Renal cortical epithelial cell (primary cell): ENCODE measurements around the gene NHLRC2. TPM values are rescaled to one million over a fixed set of nuclear protein-coding genes. Genes with fewer than 3 reads are reported as not detected.
A peak's percentile ranks its signal among the peaks of the same experiment; 100 is the strongest.

Experiments used
- DNase-seq: peaks from one replicate; pipeline ENCODE4 v3.0.0-alpha.2; 2011; ENCODE audit warnings: low read depth
- total RNA-seq: library from RNA; depleted of rRNA; stranded (reverse); fragments of >200 nt; gene quantifications from 2 replicates; pipeline ENCODE4 v1.2.3, GENCODE V29; 2014

Gene NHLRC2
- total RNA-seq, 1 donor from 2014 or later: 17.9 TPM

DNA sequence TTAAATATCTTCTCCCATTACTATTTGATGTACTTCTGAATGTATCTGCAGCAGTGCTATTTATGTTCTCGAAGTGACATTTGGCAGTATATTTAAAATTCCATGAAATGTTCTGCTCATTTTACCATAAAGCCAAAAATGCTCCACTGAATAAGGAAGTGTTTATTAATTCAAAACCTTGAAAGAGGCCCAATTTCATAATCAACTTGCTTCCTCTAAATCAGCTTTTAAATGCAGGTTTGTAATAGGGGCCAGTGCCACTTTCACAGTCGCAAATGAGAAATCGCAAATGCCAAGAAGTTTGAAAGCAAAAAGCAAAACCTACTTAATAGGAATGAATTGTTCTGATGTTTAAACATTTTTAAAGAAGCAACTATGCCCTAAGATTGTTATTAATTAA lies 11.4 kb downstream of the NHLRC2 start:
- DNase-seq: no peak

GRCh38 chr10:113866551-113867394 lies 12.3 kb downstream of the NHLRC2 start:
- no peak for DNase-seq

DNA sequence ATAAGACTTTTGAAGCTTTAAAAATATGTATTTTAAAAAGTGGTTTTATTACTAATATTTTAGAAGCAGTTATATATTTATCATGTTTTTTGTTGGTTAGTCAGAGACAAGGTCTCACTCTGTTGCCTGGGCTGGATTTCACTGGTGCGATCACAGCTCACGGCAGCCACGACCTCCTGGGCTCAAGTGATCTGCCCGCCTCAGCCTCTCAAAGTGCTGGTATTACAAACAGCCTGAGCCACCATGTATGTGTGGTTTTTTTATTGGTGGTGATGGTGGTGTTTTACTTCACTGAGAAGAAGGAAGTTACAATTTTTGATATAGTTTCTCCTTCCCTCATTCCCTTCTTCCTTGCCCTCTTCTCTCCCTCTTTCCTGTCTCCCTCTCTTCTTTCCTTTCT lies 13.4 kb downstream of the NHLRC2 start:
- no peak for DNase-seq

DNA sequence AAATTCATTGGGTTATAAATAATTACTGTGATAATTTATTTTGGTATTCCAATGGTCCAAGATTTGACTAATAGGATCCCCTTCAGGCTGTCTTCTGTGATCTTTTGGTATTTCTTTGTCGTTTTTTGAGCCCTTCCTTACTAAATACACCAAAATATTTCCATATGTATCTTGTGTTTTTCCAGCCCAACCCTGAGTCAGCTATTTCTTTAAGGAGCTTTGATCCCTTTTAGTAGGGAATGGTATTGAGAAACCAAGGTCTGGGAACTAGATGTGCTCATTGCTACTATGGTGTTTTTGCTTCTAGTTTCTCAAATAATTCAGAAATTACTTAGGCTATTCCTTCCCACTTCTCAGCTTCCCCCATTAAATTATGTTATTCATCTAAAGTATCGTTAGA lies 15.3 kb downstream of the NHLRC2 start:
- no peak for DNase-seq

DNA sequence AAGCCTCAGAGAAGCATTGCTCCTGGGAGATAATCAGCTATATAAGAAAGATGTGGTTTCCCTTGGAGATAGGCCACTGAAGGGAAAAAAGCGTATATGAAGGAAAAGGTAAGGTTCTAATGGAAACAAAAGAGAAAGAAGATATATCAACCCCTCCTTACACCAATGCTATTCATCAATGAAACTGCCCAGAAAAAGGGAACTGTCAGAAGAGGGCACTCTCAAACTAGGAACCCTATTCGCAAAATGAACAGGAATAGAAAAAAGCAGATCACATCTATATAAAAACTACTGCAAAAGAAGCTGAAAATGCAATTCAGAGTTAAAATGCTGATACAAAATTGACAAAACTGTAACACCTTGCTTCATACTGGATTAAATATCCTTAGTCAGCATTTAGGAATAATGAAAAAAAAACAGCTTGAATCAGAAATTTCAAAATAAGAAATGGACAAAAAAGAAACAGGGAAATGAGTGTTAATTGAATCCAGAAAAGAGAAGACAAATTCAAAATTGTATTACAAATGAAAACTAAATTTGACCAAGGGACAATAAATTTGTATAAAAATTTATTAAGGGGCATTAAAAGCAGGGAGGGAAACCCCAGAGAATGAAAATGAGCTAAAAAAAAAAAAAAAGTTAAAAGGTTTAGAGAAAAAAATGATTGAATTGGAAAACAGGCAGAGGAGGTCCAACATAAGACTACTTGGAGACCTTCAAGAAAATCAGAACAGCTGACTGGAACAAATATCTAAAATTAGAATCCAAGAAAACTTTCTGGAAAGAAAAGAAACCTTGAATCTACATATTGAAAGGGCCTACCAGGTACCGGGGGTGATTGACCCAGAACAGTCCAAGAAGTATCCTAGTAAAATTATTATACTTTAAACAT lies 17.9 kb downstream of the NHLRC2 start:
- no peak for DNase-seq

GRCh38 chr10:113875212-113875611 lies 20.8 kb downstream of the NHLRC2 start:
- no peak for DNase-seq

DNA sequence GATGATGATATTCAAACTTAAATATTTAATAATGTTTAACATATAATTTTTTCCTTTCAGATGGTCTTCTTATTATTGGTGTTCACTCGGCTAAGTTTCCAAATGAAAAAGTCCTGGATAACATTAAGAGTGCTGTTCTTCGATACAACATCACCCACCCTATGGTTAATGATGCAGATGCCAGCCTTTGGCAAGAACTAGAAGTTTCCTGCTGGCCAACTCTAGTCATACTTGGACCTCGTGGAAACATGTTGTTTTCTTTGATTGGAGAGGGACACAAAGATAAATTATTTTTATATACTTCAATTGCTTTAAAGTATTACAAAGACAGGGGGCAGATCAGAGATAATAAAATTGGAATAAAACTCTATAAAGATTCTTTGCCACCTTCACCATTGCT lies 22.0 kb downstream of the NHLRC2 start:
- DNase-seq: no peak

DNA sequence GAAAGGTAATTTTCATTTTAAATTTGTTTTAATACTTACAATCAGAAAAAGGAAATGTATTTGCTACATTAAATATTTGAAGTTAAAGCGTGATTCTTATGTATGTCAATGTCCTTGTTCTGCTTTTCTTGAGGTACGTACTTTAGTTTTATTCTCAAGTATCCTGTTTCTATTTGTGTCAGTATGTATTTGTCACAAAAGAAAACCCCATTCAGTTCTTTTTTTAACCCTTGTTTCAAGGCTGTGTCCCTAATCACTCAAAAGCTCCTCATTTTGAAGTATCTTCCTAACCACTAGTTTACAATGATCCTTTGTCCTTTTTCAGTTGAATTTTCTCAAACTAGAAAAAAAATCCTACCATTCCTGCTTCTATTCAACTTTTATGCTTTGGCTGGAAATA lies 25.2 kb downstream of the NHLRC2 start:
- no peak for DNase-seq

DNA sequence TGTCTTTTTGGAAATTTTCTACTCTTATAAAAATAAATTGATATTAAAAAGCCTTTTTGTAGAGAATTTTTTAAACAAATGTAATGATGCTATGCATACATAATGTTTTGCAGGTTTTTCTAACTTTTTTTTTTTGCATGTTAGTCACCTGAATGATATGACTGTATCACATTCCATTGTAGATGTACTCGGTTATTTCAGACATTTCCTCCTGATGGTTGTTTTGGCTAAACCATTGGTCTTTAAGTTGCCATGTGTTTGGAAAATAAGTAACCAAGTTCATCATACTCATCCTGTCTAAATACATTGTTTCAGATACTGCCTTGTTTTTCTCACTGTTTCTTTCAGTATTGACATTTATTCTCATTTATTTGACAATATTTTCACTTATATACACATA lies 25.8 kb downstream of the NHLRC2 start:
- peak; percentile 79 for DNase-seq

DNA sequence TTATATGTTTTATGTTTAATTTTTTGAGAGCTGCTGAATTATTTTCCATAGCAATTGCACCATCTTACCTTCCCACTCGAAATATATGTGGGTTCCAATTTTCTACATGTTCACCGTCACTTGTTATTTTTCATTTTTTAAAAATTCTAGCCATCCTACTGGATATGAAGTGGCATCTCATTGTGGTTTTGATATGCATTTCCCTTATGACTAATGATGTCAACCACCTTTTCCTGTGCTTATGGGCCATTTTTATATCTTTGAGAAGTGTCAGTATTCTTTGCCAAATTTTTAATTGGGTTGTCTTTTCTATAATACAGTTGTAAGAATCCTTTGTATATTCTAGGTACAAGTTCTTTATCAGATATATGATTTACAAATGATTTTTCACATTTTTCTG lies 27.8 kb downstream of the NHLRC2 start:
- DNase-seq: no peak

- no peak for DNase-seq
These were observed 35.5 kb downstream of the NHLRC2 start for GRCh38 chr10:113889911-113890310.

- DNase-seq: no peak
These were observed 36.3 kb downstream of the NHLRC2 start for GRCh38 chr10:113890769-113891168.

DNA sequence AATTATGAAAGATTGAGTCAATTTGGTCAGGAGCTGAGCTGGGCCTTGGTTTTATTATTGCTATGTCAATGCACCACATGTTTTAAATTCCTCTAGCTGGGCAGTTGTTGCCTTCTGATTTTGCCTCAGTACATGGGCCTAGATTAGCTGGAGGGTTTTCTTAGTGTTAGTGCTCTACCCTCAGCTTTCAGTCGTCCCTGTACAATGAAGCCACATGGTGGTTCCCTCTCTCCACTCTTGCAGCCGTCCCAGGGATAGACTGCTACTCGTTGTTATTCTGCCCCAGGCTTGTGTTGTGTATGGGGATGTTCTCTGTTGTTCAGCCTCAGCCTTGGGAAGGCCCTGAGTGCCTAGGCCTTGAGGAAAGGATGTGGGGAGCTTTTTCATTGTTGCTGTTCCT lies 37.0 kb downstream of the NHLRC2 start:
- no peak for DNase-seq

- no peak for DNase-seq
These were observed 39.1 kb downstream of the NHLRC2 start for GRCh38 chr10:113893570-113893969.

GRCh38 chr10:113894581-113894980 lies 40.1 kb downstream of the NHLRC2 start:
- no peak for DNase-seq

DNA sequence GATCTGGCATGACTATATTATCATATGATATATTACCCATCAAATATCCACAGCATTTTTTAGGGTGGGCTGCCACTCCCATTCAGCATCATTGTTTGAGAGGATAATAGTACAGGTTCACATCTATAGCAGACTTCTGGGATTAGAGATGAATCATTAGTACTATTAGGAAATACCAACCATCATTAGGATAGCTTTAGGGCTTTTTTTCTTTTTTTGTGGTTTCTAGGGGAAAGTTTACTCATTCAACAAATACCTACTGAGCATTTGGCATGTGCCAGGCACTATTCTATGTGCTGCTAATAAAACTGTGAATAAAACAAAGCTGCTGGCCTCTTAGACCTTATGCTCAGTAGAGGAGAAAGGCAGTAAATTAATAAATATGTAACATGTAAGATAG lies 40.6 kb downstream of the NHLRC2 start:
- peak; percentile 93 for DNase-seq

GRCh38 chr10:113897693-113898618 lies 43.5 kb downstream of the NHLRC2 start:
- DNase-seq: no peak

- DNase-seq: no peak
These were observed 45.6 kb downstream of the NHLRC2 start for GRCh38 chr10:113899952-113900598.

DNA sequence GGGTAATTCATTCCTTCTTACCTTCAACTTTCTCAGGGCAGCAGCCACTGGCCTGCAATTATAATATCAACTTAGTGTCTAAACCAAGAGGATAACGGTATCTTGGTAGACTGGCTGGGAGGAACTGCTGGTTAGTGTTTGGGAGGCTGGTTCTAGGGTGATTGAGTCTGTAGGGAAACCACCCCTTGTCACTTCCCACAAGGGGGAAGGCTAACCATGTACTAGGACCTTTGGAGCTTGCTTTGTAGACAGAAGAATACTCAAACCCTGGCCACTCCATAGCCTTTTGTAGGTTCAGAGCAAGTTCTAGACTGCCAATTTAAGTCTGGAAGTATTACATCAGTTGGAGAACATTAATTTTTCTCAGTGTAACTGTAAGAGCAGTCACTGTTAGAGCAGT lies 51.3 kb downstream of the NHLRC2 start:
- no peak for DNase-seq

DNA sequence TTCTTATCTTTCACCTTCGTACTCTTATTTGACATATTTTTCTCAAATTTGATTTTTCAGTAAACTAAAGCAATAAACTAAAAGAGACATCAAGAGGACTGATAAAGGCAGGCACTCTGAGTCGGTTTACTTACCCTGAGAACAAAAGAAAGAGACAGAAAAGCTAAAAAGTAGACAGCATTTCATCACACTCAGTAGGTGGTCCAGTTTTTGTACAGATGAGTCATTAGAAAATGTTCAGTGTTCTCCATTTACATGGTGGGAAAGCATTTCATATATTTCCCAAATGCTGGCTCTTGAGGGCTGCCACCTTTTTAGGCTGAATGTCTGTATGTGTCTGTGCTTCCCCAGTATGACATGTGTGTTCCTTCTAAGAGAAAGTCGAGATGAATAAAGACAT lies 52.7 kb downstream of the NHLRC2 start:
- no peak for DNase-seq

DNA sequence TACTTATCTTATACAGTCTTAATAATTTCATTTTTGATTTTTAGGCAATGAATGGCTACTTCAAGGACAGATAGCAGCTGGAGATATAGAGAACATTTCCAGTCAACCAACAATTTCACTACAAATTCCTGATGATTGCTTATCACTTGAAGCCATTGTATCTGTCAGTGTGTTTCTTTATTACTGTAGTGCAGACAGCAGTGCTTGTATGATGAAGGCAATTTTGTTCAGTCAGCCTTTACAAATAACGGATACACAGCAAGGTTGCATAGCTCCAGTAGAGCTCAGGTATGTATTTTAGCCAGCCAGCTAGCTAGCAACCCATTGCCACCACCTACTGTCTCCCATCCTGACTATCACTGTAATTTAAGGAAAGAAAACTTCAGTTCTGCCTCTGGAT lies 53.8 kb downstream of the NHLRC2 start:
- no peak for DNase-seq
